HG03066 (cell line): Measurements from ENCODE around the gene ABCC3.
"Not testable (repeated sequence)": the region's sequence is repeated elsewhere in the genome, so short reads cannot be mapped to it uniquely, and the experiment has no call there.

ENCODE experiments used
- ATAC-seq: cut with Tn5 transposase; IDR thresholded peaks from one replicate; pipeline ENCODE4 v1.9.1; 2021; ENCODE audit warnings: low read depth; ENCODE audit not compliant: unreplicated experiment

The ABCC3 gene

DNA sequence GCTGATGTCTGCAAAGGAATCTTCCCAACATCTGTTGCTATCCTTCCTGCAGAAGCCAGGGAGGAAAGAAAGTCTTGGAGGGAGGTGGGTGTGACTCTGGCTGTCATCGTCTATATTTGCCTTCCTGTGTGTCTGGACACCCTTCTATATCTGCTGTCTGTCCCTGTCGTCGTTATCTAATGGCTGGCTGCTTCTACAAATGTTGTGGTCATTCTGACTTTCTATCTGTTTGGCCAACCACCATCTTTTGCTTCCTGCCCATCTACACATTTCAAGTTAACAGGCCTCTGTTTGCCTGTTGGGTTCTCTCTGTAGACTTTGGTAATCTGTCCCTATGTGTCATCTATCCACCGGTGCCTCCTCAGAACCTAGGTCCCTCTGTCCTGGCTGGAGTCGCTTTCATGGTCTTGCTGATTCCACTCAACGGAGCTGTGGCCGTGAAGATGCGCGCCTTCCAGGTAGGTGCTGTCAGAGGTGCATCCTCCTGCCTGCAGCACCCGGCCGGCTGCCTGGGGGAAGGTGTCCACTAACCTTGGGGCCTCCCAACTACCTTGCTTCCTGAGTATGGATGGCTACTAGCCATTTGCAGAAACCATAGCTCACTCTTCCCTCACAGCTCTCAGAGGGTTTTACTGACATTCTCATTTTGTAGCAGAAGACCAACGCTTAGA, 30.2 kb downstream of the ABCC3 start:
- no peak for ATAC-seq

DNA sequence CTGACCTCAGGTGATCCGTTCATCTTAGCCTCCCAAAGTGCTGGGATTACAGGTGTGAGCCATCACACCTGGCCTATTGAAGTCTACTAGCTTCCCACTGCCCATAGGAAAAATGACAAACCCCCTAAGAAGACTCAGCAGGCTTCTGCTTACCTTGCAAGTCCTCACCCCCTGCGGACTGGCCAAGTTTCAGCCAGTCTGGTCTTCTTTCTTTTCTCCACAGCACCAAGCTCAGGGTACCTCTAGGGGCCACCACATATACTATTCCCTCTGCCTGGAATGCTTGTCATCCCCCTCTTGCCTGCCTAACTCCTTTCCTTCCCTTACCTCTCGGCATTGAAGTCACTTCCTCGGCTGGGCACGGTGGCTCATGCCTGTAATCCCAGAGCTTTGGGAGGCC, 31.2 kb downstream of the ABCC3 start:
- ATAC-seq: no peak

DNA sequence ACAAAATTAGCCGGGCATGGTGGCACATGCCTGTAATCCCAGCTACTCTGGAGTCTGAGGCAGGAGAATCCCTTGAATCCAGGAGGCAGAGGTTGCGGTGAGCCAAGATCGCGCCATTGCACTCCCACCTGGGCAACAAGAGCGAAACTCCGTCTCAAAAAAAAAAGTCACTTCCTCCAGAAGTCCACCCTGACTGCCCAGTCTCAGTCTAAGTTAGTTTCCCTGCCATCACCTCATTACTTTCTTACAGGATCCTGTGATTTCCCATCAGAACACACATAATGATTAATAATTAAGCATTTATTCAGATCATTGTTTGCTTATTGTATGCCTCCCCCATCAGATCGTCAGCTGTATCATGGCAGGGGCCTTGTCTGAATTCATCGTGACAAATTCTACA, 31.6 kb downstream of the ABCC3 start:
- ATAC-seq: no peak

DNA sequence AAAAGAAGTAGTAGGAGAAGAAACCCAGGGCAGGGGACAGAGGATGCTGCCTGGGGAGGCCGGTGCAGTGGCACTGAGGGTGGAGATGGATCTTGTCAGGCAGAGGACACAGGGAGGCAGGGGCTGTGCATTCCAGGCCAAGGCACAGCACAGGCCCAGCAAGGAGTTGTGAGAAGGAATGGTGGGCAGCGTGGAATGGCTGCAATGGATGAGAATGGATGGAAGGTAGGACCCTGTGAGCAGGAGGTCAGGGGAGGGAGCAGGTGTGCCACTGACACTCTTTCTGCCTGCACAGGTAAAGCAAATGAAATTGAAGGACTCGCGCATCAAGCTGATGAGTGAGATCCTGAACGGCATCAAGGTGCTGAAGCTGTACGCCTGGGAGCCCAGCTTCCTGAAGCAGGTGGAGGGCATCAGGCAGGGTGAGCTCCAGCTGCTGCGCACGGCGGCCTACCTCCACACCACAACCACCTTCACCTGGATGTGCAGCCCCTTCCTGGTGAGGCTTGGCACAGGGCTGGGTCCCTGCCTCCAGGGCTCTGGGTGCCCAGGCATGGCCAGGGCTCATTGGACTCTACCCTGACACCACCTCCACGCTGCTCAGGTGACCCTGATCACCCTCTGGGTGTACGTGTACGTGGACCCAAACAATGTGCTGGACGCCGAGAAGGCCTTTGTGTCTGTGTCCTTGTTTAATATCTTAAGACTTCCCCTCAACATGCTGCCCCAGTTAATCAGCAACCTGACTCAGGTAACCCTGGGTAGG, 32.8 kb downstream of the ABCC3 start:
- ATAC-seq: no peak

DNA sequence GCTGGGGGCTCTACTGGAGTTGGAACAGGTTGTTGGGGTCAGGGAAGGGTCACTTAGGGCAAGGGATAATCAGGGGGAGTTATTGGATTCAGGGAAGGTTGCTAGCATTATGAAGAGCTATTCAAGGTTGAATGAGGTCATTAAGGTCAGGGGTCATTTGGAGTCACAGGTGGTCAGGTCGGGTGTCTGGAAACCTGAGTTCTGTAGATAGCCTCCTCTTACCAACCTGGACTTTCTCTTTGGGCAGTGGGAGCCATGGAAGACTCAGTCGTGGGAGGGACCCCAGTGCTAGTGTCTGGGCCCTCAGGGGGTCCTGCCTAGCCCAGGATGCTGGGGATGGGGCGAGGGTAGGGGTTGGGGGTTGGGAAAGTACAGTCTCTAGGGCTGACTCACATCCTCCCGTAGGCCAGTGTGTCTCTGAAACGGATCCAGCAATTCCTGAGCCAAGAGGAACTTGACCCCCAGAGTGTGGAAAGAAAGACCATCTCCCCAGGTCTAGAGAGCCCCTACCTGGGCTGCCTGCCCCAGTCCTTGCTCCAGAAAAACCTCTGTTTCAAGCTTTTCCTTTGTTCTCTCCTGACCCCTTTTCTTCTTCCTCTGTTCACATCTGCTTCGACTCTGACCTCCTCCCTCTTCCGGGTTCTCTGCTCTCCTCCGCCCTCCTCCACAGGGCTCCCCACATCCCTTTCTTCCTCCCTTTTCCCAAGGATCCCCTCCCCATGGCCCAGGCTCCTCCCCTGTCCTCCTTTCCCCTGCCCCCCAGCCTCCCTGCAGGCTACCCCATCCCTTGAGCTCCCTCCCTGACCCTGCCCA, 33.5 kb downstream of the ABCC3 start:
- no peak for ATAC-seq

DNA sequence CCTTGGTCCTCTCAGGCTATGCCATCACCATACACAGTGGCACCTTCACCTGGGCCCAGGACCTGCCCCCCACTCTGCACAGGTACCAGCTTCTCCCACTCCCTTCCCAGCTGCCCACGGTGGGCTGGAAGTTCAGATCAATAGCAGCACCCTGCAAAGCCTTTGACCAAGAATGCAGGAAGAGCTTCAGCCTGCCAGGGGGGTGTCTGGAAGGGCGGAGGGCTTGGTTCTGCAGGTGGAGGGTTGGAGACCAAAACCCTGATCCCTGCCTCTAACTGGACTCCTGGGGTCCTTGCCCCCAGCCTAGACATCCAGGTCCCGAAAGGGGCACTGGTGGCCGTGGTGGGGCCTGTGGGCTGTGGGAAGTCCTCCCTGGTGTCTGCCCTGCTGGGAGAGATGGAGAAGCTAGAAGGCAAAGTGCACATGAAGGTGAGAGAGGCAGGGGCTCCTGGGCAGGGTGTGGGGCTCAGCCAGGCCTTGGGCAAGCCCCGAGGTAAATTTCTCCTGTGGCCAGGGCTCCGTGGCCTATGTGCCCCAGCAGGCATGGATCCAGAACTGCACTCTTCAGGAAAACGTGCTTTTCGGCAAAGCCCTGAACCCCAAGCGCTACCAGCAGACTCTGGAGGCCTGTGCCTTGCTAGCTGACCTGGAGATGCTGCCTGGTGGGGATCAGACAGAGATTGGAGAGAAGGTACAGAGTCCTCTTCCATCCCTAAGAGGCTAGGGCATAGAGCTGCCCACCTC, 34.3 kb downstream of the ABCC3 start:
- no peak for ATAC-seq

DNA sequence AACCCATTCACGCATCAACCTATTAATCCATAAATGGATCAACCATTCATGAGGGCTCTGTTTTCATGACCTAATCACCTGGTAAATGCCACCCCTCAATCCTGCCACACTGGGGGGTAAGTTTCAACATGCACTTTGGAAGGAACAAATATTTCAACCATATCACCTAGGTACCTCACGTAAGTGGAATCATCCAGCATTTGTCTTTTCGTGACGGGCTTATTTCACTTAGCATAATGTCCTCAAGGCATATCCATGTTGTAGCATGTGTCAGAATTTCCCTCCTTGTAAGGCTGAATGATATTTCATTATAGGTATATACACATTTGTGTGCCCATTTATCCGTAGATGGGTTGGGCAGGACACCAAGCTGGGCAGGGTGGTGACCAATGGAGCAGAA, 37.4 kb downstream of the ABCC3 start:
- no peak for ATAC-seq

DNA sequence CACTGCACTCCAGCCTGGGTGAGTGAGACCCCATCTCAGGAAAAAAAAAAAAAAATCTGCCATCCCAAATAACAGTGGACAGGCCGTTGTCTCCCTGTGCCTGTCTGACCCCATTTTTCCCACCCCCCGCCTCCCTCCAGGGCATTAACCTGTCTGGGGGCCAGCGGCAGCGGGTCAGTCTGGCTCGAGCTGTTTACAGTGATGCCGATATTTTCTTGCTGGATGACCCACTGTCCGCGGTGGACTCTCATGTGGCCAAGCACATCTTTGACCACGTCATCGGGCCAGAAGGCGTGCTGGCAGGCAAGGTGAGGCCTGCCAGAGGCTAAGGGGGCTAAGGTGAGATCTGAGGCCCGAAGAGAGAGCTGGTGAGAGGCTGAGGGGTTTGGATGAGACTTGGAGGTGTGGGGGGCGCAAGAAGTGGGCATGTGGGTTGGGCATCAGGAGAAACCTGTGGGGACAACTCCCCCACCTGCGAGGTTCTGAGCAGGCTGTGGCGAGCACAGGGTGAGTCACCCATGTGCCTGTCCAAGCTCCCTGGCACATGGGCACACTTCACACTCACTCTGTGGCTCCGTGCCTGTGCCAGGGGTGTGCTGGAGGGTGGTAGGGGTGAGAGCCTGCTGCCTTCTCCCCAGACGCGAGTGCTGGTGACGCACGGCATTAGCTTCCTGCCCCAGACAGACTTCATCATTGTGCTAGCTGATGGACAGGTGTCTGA, 38.3 kb downstream of the ABCC3 start:
- ATAC-seq: no peak

DNA sequence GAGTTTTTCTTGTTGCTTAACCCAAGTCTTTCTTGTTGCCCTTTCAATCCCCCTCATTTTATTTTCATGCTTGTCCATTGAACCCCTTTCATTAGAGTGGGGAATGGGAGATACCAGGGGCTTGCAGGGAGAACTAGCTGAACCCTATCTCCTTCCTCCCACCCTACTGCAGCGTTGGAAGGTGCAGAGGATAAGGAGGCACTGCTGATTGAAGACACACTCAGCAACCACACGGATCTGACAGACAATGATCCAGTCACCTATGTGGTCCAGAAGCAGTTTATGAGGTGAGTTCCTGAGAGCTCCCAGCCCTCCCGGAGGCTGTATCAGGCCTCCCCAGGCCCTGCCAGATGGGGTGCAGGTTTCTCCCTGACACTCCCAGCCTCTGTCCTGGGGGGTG, 40.5 kb downstream of the ABCC3 start:
- ATAC-seq: no peak

DNA sequence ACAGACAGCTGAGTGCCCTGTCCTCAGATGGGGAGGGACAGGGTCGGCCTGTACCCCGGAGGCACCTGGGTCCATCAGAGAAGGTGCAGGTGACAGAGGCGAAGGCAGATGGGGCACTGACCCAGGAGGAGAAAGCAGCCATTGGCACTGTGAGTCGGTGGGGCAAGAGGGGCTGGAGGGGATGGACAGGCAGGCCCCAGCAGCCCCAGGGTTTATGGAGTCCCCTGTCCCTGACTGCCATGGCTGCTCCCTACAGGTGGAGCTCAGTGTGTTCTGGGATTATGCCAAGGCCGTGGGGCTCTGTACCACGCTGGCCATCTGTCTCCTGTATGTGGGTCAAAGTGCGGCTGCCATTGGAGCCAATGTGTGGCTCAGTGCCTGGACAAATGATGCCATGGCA, 40.9 kb downstream of the ABCC3 start:
- no peak for ATAC-seq

DNA sequence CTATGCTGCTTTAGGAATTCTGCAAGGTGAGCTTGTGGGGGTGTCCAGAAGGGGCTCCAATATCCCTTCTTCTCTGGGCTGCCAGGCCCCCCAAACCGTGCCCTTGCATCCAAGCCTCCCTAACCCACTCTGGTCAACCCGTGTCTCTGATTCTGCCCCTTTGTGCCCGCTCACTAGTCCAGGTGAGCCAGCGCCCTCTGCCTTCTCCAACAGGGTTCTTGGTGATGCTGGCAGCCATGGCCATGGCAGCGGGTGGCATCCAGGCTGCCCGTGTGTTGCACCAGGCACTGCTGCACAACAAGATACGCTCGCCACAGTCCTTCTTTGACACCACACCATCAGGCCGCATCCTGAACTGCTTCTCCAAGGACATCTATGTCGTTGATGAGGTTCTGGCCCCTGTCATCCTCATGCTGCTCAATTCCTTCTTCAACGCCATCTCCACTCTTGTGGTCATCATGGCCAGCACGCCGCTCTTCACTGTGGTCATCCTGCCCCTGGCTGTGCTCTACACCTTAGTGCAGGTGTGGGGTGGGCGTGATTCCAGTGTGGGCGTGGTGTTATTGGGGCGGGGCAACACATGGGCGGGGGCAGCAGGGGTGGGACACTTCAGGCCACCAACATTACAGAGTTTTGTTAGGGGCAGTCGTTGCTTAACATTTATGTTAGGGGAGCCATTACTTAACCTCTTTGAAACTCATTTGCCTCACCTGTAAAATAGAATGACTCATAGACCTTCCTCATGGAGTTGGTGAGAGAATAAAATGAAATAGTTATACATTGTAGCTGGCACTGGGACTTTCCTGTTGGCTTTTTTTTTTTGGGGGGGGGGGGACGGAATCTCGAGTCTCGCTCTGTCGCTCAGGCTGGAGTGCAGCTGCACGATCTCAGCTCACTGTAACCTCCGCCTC, 41.6 kb downstream of the ABCC3 start:
- ATAC-seq: no peak

DNA sequence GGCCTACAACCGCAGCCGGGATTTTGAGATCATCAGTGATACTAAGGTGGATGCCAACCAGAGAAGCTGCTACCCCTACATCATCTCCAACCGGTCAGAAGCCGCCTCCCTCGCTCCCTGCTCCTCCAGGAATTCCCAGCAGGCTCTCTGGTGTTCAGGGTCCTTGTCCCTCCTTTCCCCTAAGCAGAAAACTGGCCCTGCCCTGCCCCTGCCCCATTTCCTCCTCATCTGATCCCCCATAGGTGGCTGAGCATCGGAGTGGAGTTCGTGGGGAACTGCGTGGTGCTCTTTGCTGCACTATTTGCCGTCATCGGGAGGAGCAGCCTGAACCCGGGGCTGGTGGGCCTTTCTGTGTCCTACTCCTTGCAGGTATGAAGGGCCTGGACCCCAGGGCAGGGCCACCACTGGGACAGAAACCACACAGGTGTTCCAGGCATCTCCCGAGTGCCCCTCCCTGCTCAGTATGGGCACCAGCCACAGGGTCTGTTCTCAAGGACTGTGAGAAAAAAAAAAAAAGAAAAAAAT, 43.2 kb downstream of the ABCC3 start:
- no peak for ATAC-seq

DNA sequence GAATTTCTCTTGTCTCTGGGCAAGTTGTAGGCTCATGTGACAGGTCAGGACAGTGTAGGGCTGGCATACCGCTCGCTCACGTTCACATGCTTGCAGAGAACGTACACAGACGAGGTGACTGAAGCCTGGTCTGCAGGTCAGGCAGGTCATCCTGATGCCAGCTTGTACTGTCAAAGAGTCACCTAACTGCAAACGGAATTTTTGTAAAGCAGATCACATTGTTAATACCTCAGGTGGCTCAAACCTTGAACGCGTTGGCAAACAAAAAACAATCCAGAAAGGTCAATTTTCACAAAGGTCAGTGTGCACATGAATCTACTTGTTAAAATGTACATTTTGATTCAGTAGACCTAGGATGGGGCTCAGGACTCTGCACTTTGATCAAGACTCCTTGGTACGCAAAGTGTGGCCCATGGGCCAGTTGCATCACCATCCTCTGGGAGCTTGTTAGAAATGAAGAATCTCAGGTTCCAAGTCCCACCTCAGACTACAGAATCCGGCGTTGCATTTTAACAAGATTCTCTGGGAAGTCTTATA, 44.4 kb downstream of the ABCC3 start:
- ATAC-seq: no peak

DNA sequence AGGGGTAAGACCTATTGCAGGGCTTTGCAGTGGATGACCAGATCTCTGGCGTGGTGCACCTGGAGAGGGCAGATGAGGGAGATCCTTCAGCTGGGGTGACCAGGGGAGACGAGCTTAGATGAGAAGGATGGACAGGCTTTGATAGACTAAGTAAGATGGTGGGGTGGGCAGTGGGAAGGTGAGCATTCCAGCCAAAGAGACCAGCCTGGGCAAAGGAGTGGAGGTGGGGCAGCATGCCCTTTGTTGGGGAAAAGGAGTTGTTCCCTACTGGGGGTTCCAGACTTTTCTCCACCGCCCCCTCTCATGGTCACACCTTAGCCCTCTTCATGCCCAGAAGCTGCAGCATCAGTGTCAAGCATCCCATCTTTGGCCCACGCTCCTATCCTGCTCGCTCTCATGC, 45.4 kb downstream of the ABCC3 start:
- no peak for ATAC-seq

DNA sequence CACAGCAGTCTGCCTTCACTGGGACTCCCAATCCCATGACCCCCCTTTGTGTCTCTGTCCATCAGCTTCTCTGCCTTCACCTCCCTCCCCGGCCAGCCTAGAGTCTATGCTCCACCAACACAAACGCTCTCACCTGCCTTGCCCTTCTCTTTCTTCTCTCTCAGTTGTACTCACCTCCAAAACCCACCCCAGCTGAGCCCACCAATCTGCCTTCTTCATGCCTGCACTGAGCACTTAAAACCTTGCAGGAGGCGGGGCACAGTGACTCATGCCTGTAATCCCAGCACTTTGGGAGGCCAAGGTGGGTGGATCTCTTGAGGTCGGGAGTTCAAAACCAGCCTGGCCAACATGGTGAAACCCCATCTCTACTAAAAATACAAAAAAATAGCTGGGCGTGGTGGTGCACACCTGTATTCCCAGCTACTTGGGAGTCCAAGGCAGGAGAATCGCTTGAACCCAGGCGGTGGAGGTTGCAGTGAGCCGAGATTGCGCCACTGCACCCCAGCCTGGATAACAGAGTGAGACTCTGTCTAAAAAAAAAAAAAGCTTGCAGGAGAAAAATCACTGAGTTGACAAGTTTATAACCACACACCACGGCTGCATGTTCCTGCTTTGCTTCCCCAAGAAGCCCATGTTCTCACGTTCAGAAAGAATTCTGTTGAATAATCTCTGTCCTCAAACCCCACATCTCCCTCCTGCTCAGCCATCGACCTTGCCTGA, 46.0 kb downstream of the ABCC3 start:
- not testable (repeated sequence) for ATAC-seq

DNA sequence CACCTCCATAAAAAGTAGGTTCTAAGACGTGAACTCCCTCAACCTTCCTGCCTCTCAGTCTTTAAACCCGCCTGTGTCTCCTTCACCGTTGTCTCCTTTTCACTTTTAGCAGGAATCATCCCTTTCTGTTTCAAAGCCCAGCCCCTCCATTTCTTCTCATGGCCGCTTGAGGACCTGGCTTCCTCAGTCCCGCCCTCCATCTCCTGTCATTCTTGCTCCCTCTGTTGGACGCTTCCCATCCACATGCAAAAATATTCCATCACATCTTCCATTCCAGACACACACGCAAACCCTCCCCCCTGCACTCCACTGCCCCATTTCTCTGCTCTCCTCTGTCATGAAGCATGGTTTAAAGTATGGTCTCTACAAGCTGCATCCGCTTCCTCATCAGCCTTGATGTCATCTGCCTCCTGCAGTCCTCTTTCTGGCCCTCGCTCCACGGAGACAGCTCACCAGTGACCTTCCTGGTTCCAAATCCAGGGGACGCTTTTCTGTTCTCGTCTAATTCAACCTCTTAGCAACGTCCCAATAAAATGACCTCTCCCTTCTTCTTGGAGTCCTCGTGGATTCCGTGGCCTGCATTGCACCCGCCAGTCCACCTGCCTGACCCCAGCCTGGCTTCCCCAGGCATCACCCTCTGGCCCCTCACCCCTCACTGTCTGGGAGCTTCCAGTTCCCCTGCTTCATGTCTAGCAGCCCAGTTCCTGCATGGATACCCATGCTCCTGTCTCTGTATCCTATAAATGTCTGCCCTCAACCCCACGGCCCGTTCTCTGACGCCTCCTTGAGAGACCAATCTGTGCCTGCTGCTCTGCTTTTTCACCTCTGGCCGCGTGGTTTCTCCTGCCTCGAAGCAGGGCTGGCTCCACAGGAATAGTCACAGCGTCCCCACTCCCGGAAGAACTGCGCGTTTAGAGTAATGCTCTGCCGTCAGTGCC, 46.9 kb downstream of the ABCC3 start:
- ATAC-seq: no peak

DNA sequence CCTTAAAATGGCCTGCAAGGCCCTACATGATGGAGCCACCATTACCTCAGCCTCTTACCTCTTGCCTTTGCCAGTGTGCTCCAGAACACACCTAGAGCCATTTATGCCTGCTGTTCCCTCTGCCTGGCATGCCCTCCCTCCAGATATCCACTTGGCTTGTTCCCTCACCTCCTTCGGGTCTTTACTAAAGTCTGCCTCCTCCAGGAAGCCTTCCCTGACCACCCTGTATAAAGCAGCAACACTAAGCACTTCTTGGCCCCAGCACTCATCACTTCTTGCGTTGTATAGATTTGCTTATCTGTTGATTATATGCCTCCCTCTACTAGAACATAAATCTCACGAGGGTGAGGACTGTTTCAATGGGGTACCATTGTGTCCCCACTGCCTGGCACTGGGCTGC, 47.8 kb downstream of the ABCC3 start:
- no peak for ATAC-seq
